Epithelial cell of proximal tubule (primary cell): Measurements from ENCODE around the gene HOXB6. TPM values are rescaled to one million over a fixed set of nuclear protein-coding genes. Genes with fewer than 3 reads are reported as not detected.

ENCODE experiments used
- DNase-seq: peaks from one replicate; pipeline ENCODE4 v3.0.0-alpha.2; 2011; ENCODE audit warnings: low read depth
- H3K4me3 ChIP-seq: 2 replicates; pipeline ENCODE4 v1.5.1; 2011; ENCODE audit warnings: low read depth, mild to moderate bottlenecking, low read length
- CTCF ChIP-seq: conservative IDR thresholded peaks from 2 replicates; pipeline ENCODE4 v1.5.1; 2012; ENCODE audit warnings: low read depth, mild to moderate bottlenecking, low read length
- total RNA-seq: library from RNA; depleted of rRNA; stranded (reverse); fragments of >200 nt; gene quantifications from 2 replicates; pipeline ENCODE4 v1.2.3, GENCODE V29; 2015

The HOXB6 gene
- total RNA-seq, 1 donor from 2014 or later, result 55.6 TPM

GRCh38 chr17:48569240-48569582 is 35.6 kb downstream of the HOXB6 start:
- peak overlapping the region; percentile 43 for H3K4me3 ChIP-seq
- TF ChIP-seq CTCF, result no peak
- no peak for DNase-seq

- no peak for DNase-seq
- TF ChIP-seq CTCF, result no peak
- H3K4me3 ChIP-seq, result peak overlapping the region; percentile 43
Observed at GRCh38 chr17:48568499-48569239, 36.1 kb downstream of the HOXB6 start.

GRCh38 chr17:48567646-48568354 is 37.0 kb downstream of the HOXB6 start:
- DNase-seq, result no peak
- TF ChIP-seq CTCF, result no peak

GRCh38 chr17:48567209-48567608 is 37.6 kb downstream of the HOXB6 start:
- H3K4me3 ChIP-seq, result no peak overlapping the region
- no peak for TF ChIP-seq CTCF
- no peak for DNase-seq

More at GRCh38 chr17:48567646-48568354, 37.0 kb downstream of the HOXB6 start:
- no peak overlapping the region for H3K4me3 ChIP-seq

- no peak for DNase-seq
- TF ChIP-seq CTCF, result no peak
Observed at GRCh38 chr17:48566717-48567116, 38.1 kb downstream of the HOXB6 start.

GRCh38 chr17:48565925-48566710 is 38.7 kb downstream of the HOXB6 start:
- DNase-seq, result no peak
- H3K4me3 ChIP-seq, result no peak overlapping the region
- no peak for TF ChIP-seq CTCF

More at GRCh38 chr17:48566717-48567116, 38.1 kb downstream of the HOXB6 start:
- no peak overlapping the region for H3K4me3 ChIP-seq
